Hippocampal formation (tissue), 2 donors: ENCODE measurements around the gene THRAP3.
"Not testable (repeated sequence)": the region's sequence is repeated elsewhere in the genome, so short reads cannot be mapped to it uniquely, and the experiment has no call there.

Source experiments
- DNase-seq, 2 donors: peaks; one replicate each; lab custom pipeline; 2025; lab: John Stamatoyannopoulos, UW

THRAP3 gene

GRCh38 chr1:36204347-36204909, 19.8 kb upstream of the THRAP3 start:
- DNase-seq, result no peak

GRCh38 chr1:36206323-36206858, 17.9 kb upstream of the THRAP3 start:
- no peak for DNase-seq

- DNase-seq, result peak in 1 of 2 donors; percentile 19
Observed at GRCh38 chr1:36207339-36207738, 16.9 kb upstream of the THRAP3 start.

GRCh38 chr1:36208978-36209703, 15.1 kb upstream of the THRAP3 start:
- DNase-seq, result no peak

- no peak for DNase-seq
Observed at GRCh38 chr1:36211307-36211706, 12.9 kb upstream of the THRAP3 start.

- no peak for DNase-seq
Observed at GRCh38 chr1:36211841-36212240, 12.4 kb upstream of the THRAP3 start.

GRCh38 chr1:36212782-36213181, 11.5 kb upstream of the THRAP3 start:
- no peak for DNase-seq

GRCh38 chr1:36217670-36218069, 6.6 kb upstream of the THRAP3 start:
- DNase-seq, result peak; percentile 32 to 50

- not testable (repeated sequence) for DNase-seq
Observed at GRCh38 chr1:36221901-36222300, 2.3 kb upstream of the THRAP3 start.

GRCh38 chr1:36222481-36223380, 1.5 kb upstream of the THRAP3 start:
- no peak for DNase-seq

- DNase-seq, result no peak
Observed at GRCh38 chr1:36223381-36223995, 755 bp upstream of the THRAP3 start.

GRCh38 chr1:36224537-36225282, 467 bp downstream of the THRAP3 start:
- no peak for DNase-seq

GRCh38 chr1:36225283-36225899, 1.1 kb downstream of the THRAP3 start:
- DNase-seq, result no peak

GRCh38 chr1:36230279-36230678, 6.0 kb downstream of the THRAP3 start:
- DNase-seq, result not testable (repeated sequence)

GRCh38 chr1:36231191-36231590, 6.9 kb downstream of the THRAP3 start:
- DNase-seq, result no peak

- no peak for DNase-seq
Observed at GRCh38 chr1:36232212-36233095, 8.2 kb downstream of the THRAP3 start.

GRCh38 chr1:36236302-36236701, 12.1 kb downstream of the THRAP3 start:
- DNase-seq, result no peak

GRCh38 chr1:36238433-36238832, 14.2 kb downstream of the THRAP3 start:
- DNase-seq, result no peak

- no peak for DNase-seq
Observed at GRCh38 chr1:36239941-36240637, 15.8 kb downstream of the THRAP3 start.
